ENCODE data around the gene MIA. TPM values are rescaled to one million over a fixed set of nuclear protein-coding genes. Genes with fewer than 3 reads are reported as not detected.
A peak's percentile ranks its signal among the peaks of the same experiment; 100 is the strongest.

MIA gene
- total and polyA plus RNA-seq, 9 of the 15 experiments (the other 6 are each of a cell fraction or from before 2014, with no cell fraction given) = 0.21 TPM; not detected in 8

GRCh38 chr19:40798683-40799557 lies 23.6 kb downstream of the MIA start, which contains the start of gene EGLN2 (continued):
- TF ChIP-seq ZNF699 (CRISPR knock-in tag; IDR thresholded peaks at IDR 0.05; ENCODE audit: insufficient replicate concordance) (no peak), KDM4B (IDR thresholded peaks at IDR 0.05; ENCODE audit: borderline replicate concordance in 2 of 2, low read depth in 1 of 2) (no peak; a peak in 1 of 4 replicates), ZNF212 (CRISPR knock-in tag; IDR thresholded peaks at IDR 0.05) (no peak), SIRT6 (IDR thresholded peaks at IDR 0.05; ENCODE audit: low read depth, low read length) (no peak), PTTG1 (tag; IDR thresholded peaks at IDR 0.05; ENCODE audit: low read depth) (no peak), U2AF2 (optimal IDR thresholded peaks at IDR 0.05; ENCODE audit: low read depth, low read length) (no peak), USF2 (CRISPR knock-in tag; IDR thresholded peaks at IDR 0.05) (peak; percentile 60), SRSF1 (IDR thresholded peaks at IDR 0.05; ENCODE audit: low read depth, low read length) (no peak), FOXP1 (CRISPR knock-in tag; IDR thresholded peaks at IDR 0.05) (no peak), CBX3 (IDR thresholded peaks at IDR 0.05; ENCODE audit: borderline replicate concordance in 1 of 2, low read length in 2 of 2) (no peak), BRF1 (IDR thresholded peaks at IDR 0.05; ENCODE audit: borderline replicate concordance, extremely low read depth, insufficient read length) (no peak), TOE1 (IDR thresholded peaks at IDR 0.05; ENCODE audit: borderline replicate concordance) (peak; percentile 82; the same call in 1 of the 2 replicates), TOE1 (CRISPR knock-in tag; IDR thresholded peaks at IDR 0.05; ENCODE audit: borderline replicate concordance, low read depth) (no peak), RB1 (IDR thresholded peaks at IDR 0.05; ENCODE audit: low read depth) (peak; percentile 69; the same call in 1 of the 2 replicates), ZNF740 (CRISPR knock-in tag; IDR thresholded peaks at IDR 0.05) (no peak), ZNF740 (tag; IDR thresholded peaks at IDR 0.05) (no peak), SFPQ (IDR thresholded peaks at IDR 0.05; ENCODE audit: low read depth, low read length) (no peak), ZNF445 (CRISPR knock-in tag; IDR thresholded peaks at IDR 0.05; ENCODE audit: low read depth) (no peak), TCF15 (CRISPR knock-in tag; IDR thresholded peaks at IDR 0.05) (no peak), U2AF1 (optimal IDR thresholded peaks at IDR 0.05; ENCODE audit: low read depth, low read length) (no peak), TAF7 (tag; IDR thresholded peaks at IDR 0.05) (no peak), KAT8 (IDR thresholded peaks at IDR 0.05; ENCODE audit: low read depth) (no peak), GABPA (tag; conservative IDR thresholded peaks at IDR 0.05; ENCODE audit: low read depth) (peak; percentile 34; the same call in 1 of the 2 replicates)

Measured in K562 (cell line).